Peyer's patch (tissue), 4 donors: Measurements from ENCODE around the gene NACA2. TPM values are rescaled to one million over a fixed set of nuclear protein-coding genes. Genes with fewer than 3 reads are reported as not detected.

Source experiments
- DNase-seq, 3 donors: peaks; one replicate each; pipeline ENCODE4 v3.0.0-alpha.2; 2017 to 2019
- H3K27ac ChIP-seq, 4 donors: fragments of 200-600 bp; sonication (generic); one replicate each; pipeline ENCODE4 v1.5.1; 2016 to 2019
- H3K27me3 ChIP-seq, 2 donors: fragments of 200-600 bp; sonication (generic); one replicate each; pipeline ENCODE4 v1.5.1; 2019
- H3K36me3 ChIP-seq, 3 donors: fragments of 200-600 bp; sonication (generic); one replicate each; pipeline ENCODE4 v1.5.1; 2016 to 2019
- H3K4me1 ChIP-seq, 4 donors: fragments of 200-600 bp; sonication (generic); one replicate each; pipeline ENCODE4 v1.5.1; 2016 to 2019
- H3K4me3 ChIP-seq, 4 donors: fragments of 200-600 bp; sonication (generic); 1 replicate in 3 of 4; 2 replicates in 1 of 4; pipeline ENCODE4 v1.5.1; 2016 to 2019; ENCODE audit warnings: mild to moderate bottlenecking in 1 of 4
- H3K9me3 ChIP-seq, 4 donors: fragments of 200-600 bp; sonication (generic); one replicate each; pipeline ENCODE4 v1.5.1; 2016 to 2019; ENCODE audit warnings: mild to moderate bottlenecking in 1 of 4
- POLR2A ChIP-seq, 2 donors: fragments of 450-650 bp; IDR thresholded peaks; one replicate each; pipeline ENCODE4 v1.5.1; 2017; ENCODE audit warnings: antibody characterized with exemption in 2 of 2, mild to moderate bottlenecking in 2 of 2, moderate library complexity in 2 of 2
- total RNA-seq, 4 donors: library from RNA; depleted of rRNA; stranded (reverse); fragments of >200 nt; gene quantifications; one replicate each; pipeline ENCODE4 v1.1.0, GENCODE V29; 2016
- TF ChIP-seq, protein P1 (sequence below), 6 experiments: fragments of 450-650 bp in 4 of 6; fragments of 200-600 bp in 2 of 6; sonication (generic) in 1 of 6; IDR thresholded peaks; one replicate each; pipeline ENCODE4 v1.5.1; 2017 to 2019; ENCODE audit warnings: antibody characterized with exemption in 6 of 6, mild to moderate bottlenecking in 3 of 6, moderate library complexity in 1 of 6

The NACA2 gene
- total RNA-seq, 4 donors from 2014 or later: not detected

DNA sequence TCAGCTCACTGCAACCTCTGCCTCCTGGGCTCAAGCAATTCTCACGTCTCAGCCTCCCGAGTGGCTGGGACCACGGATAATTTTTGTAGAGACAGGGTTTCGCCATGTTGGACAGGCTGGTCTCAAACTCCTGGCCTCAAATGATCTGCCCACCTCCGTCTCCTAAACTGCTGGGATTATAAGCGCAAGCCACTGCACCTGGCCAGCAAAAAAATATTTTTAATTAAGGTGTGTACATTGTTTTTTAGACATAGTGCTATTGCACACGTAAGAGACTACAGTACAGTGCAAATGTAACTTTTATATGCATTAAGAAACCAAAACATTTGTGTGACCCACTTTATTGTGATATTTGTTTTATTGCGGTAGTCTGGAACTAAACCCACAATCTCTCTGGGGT lies 49.0 kb downstream of the NACA2 start:
- Histone ChIP-seq H3K36me3 (no peaks in the 10 kb centered on the region), H3K27ac (no peak overlapping the region), H3K4me1 (no peaks in the 10 kb centered on the region), H3K4me3 (no peak overlapping the region), H3K27me3 (no peaks in the 10 kb centered on the region), H3K9me3 (peaks cover 0 to 8% (median 0%) of the 10 kb centered on the region in 4 donors)
- no peak for DNase-seq
- TF ChIP-seq, protein P1, sequence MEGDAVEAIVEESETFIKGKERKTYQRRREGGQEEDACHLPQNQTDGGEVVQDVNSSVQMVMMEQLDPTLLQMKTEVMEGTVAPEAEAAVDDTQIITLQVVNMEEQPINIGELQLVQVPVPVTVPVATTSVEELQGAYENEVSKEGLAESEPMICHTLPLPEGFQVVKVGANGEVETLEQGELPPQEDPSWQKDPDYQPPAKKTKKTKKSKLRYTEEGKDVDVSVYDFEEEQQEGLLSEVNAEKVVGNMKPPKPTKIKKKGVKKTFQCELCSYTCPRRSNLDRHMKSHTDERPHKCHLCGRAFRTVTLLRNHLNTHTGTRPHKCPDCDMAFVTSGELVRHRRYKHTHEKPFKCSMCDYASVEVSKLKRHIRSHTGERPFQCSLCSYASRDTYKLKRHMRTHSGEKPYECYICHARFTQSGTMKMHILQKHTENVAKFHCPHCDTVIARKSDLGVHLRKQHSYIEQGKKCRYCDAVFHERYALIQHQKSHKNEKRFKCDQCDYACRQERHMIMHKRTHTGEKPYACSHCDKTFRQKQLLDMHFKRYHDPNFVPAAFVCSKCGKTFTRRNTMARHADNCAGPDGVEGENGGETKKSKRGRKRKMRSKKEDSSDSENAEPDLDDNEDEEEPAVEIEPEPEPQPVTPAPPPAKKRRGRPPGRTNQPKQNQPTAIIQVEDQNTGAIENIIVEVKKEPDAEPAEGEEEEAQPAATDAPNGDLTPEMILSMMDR (IDR thresholded peaks at IDR 0.05): no peak
- TF ChIP-seq POLR2A (IDR thresholded peaks at IDR 0.05): no peak

DNA sequence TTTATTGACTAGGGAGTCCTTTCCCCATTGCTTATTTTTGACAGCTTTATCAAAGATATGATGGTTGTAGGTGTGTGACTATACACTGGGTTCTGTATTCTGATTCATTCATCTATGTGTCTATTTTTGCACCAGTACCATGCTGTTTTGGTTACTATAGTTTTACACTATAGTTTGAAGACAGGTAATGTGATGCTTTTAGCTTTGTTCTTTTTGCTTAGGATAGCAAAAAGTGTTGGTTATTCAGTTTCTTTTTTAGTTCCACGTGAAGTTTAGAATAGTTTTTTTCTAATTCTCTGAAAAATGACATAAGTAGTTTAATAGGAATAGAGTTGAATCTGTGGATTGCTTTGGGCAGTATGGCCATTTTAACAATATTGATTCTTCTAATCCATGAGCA lies 50.1 kb downstream of the NACA2 start:
- Histone ChIP-seq H3K4me1 (no peaks in the 10 kb centered on the region), H3K27me3 (no peaks in the 10 kb centered on the region), H3K36me3 (no peaks in the 10 kb centered on the region), H3K27ac (no peak overlapping the region), H3K9me3 (peaks cover 0 to 8% (median 0%) of the 10 kb centered on the region in 4 donors), H3K4me3 (no peak overlapping the region)
- DNase-seq: no peak
- TF ChIP-seq, protein P1 (IDR thresholded peaks at IDR 0.05): no peak
- TF ChIP-seq POLR2A (IDR thresholded peaks at IDR 0.05): no peak

Other genes with a start within 250 kb of the NACA2 start
- gene TBX2, start 191.4 kb downstream of the NACA2 start, total RNA-seq: 10 to 100 TPM in 1 of 4 donors, 1 to 10 TPM in 3; 2.3 to 31.4 (median 8.2) TPM
- gene TBX4, start 138.8 kb downstream of the NACA2 start, total RNA-seq: not detected